HL-60 (cell line): ENCODE measurements around the gene PAWR.

Experiments
- DNase-seq, 2 experiments: peaks; one replicate each; pipeline ENCODE4 v3.0.0-alpha.2; 2010 to 2020; ENCODE audit warnings: low read depth in 1 of 2, low spot score in 1 of 2
- H3K27ac ChIP-seq: fragments of 250-450 bp; sonication (Bioruptor Pico); replicated peaks from 2 replicates; pipeline ENCODE4 v1.5.1; 2020; ENCODE audit warnings: mild to moderate bottlenecking, moderate library complexity
- H3K27me3 ChIP-seq: fragments of 250-450 bp; sonication (Bioruptor Pico); 2 replicates; pipeline ENCODE4 v1.5.1; 2021; ENCODE audit warnings: mild to moderate bottlenecking, moderate library complexity; ENCODE audit not compliant: insufficient read depth, poor library complexity, severe bottlenecking
- H3K4me3 ChIP-seq: replicated peaks from 2 replicates; pipeline ENCODE4 v1.5.1; 2011; ENCODE audit warnings: mild to moderate bottlenecking, control low read depth, low read length; ENCODE audit not compliant: insufficient read depth
- GABPA ChIP-seq: IDR thresholded peaks from 2 replicates; pipeline ENCODE4 v1.6.1; 2012; ENCODE audit warnings: low read depth
- POLR2AphosphoS5 ChIP-seq: IDR thresholded peaks from 2 replicates; pipeline ENCODE4 v1.6.1; 2012; ENCODE audit warnings: low read depth
- SPI1 ChIP-seq: IDR thresholded peaks from 2 replicates; pipeline ENCODE4 v1.6.1; 2012; ENCODE audit warnings: low read depth, mild to moderate bottlenecking, borderline replicate concordance
- TF ChIP-seq, protein P1 (sequence below): IDR thresholded peaks from one replicate; pipeline ENCODE4 v1.5.1; 2011; ENCODE audit warnings: low read length, control low read depth, inconsistent platforms; ENCODE audit not compliant: insufficient read depth
- TF ChIP-seq, protein P2 (sequence below): IDR thresholded peaks from 2 replicates; pipeline ENCODE4 v1.6.1; 2012; ENCODE audit warnings: low read depth; ENCODE audit not compliant: insufficient replicate concordance

The PAWR gene

DNA sequence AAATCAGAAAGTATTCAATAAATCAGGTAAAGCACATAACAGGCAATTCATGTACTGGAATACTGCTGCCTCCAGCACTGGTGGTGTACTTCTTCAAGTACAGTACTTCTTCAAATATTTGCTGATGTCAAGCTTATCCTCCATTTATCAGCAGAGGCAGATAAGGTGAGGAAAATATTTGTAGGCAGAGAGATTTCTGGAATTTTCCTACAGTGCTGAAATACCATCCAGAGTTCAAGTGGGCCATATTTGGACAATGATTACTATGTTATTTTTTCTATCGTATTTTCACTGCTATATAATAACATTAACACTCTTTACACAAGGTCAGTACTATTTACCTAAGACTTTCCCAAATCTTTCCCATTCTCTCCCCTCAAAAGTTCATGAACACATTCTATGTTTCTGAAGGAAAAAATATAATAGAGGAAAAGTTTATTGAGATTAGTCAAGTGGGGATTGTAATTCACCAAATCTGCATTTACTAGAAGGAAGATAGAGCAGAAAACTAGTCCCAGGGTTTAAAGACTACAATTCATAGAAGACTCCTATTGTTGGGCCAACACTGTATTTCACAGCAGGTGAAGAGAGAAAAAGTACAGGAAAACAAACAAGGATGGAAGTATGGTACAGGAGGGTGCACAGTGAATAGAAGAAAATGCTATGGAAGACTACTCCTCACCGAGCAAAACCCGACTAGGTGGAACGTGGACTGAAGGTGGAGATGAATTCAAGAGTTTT lies 141.1 kb downstream of the PAWR start:
- no peak overlapping the region for H3K27ac ChIP-seq
- TF ChIP-seq SPI1 (no peak), POLR2AphosphoS5 (no peak), GABPA (no peak)
- TF ChIP-seq, protein P1, sequence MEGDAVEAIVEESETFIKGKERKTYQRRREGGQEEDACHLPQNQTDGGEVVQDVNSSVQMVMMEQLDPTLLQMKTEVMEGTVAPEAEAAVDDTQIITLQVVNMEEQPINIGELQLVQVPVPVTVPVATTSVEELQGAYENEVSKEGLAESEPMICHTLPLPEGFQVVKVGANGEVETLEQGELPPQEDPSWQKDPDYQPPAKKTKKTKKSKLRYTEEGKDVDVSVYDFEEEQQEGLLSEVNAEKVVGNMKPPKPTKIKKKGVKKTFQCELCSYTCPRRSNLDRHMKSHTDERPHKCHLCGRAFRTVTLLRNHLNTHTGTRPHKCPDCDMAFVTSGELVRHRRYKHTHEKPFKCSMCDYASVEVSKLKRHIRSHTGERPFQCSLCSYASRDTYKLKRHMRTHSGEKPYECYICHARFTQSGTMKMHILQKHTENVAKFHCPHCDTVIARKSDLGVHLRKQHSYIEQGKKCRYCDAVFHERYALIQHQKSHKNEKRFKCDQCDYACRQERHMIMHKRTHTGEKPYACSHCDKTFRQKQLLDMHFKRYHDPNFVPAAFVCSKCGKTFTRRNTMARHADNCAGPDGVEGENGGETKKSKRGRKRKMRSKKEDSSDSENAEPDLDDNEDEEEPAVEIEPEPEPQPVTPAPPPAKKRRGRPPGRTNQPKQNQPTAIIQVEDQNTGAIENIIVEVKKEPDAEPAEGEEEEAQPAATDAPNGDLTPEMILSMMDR, result no peak
- TF ChIP-seq, protein P2, sequence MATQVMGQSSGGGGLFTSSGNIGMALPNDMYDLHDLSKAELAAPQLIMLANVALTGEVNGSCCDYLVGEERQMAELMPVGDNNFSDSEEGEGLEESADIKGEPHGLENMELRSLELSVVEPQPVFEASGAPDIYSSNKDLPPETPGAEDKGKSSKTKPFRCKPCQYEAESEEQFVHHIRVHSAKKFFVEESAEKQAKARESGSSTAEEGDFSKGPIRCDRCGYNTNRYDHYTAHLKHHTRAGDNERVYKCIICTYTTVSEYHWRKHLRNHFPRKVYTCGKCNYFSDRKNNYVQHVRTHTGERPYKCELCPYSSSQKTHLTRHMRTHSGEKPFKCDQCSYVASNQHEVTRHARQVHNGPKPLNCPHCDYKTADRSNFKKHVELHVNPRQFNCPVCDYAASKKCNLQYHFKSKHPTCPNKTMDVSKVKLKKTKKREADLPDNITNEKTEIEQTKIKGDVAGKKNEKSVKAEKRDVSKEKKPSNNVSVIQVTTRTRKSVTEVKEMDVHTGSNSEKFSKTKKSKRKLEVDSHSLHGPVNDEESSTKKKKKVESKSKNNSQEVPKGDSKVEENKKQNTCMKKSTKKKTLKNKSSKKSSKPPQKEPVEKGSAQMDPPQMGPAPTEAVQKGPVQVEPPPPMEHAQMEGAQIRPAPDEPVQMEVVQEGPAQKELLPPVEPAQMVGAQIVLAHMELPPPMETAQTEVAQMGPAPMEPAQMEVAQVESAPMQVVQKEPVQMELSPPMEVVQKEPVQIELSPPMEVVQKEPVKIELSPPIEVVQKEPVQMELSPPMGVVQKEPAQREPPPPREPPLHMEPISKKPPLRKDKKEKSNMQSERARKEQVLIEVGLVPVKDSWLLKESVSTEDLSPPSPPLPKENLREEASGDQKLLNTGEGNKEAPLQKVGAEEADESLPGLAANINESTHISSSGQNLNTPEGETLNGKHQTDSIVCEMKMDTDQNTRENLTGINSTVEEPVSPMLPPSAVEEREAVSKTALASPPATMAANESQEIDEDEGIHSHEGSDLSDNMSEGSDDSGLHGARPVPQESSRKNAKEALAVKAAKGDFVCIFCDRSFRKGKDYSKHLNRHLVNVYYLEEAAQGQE, result no peak
- DNase-seq, result no peak

DNA sequence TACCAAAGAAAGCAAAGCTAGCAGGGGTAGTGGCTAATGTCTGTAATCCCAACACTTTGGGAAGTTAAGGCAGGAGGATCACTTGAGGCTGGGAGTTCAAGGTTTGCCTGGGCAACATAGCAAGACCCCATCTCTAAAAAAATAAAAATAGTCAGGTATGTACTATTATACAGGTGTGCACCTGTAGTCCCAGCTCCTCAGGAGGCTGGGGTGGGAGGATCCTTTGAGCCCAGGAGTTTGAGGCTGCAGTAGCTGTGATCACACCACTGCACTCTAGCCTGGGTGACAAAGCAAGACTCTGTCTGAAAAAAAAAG lies 142.2 kb downstream of the PAWR start:
- H3K27ac ChIP-seq, result no peak overlapping the region
- DNase-seq, result no peak
- TF ChIP-seq, protein P1, result no peak
- TF ChIP-seq GABPA, result no peak
- TF ChIP-seq POLR2AphosphoS5, result no peak
- TF ChIP-seq, protein P2, result no peak
- TF ChIP-seq SPI1, result no peak
- no peak overlapping the region for H3K4me3 ChIP-seq
- no peaks in the 10 kb centered on the region for H3K27me3 ChIP-seq

More for the DNA sequence above, 141.1 kb downstream of the PAWR start:
- H3K4me3 ChIP-seq, result no peak overlapping the region
- no peaks in the 10 kb centered on the region for H3K27me3 ChIP-seq

DNA sequence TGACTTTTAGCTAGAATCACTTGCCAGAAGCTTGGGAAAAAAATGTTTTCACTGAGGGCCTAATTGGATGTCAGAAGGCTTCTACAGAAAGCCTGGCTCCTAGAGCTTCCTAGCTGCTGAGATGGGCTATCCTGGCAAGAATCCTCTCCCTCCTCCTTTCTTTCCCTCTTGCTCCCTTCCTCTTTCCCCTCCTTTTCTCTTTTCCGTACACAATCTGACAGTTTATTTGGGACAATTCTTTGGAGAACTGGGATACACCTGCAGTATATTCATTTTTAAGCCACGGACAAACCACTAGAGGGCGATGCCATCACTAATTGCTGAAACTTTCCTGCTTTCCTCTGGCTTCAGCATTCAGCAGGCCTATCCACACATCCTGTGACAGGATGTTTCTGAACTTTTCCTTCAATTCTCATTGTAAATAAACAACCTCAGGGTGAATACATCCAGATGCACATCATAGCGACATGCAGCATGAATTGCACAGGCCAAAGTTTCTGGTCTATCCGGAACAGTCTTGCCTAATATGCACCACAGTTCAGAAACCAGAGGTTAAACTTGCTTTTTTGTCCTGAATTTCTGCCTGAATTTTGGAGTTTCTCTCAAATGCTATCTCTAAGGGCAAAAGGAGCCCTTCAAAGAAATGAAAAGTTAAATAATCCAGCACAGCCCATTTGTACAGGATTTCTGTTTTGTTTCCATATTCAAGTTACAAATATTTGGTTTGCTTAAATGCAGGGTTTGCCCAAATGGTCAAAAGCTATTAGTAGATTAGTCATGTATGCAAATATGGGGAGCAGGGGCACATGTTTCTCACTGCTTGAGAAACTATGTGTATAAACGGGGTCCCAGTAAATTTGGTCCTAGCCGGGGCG lies 142.8 kb downstream of the PAWR start:
- Histone ChIP-seq H3K27me3 (no peaks in the 10 kb centered on the region), H3K27ac (no peak overlapping the region), H3K4me3 (no peak overlapping the region)
- no peak for TF ChIP-seq GABPA
- TF ChIP-seq, protein P1, result peak; percentile 32
- TF ChIP-seq, protein P2, result no peak
- TF ChIP-seq SPI1, result no peak
- DNase-seq, result no peak
